CD8-positive, alpha-beta memory T cell (primary cell): ENCODE measurements around the gene COL25A1. TPM values are rescaled to one million over a fixed set of nuclear protein-coding genes. Genes with fewer than 3 reads are reported as not detected.

Experiments used
- polyA plus RNA-seq: library from polyadenylated mRNA; unstranded; fragments of 300-500 nt; fragmentation: Illumina TruSeq; gene quantifications from one replicate; pipeline ENCODE4 v1.2.3, GENCODE V29; 2021
- total RNA-seq, 2 experiments: library from RNA; stranded (reverse); gene quantifications; one replicate each; pipeline ENCODE4 v1.2.3, GENCODE V29; 2021

Gene COL25A1
- total and polyA plus RNA-seq, 3 experiments from 2014 or later: not detected

Other genes starting within 250 kb of the COL25A1 start
- gene SEC24B, start 131.2 kb upstream of the COL25A1 start, total RNA-seq: 10 to 100 TPM; 27.7 to 29.5 TPM
- 17.6 TPM for gene SEC24B, start 131.2 kb upstream of the COL25A1 start, polyA plus RNA-seq